Nucleus accumbens (tissue), 56 donors: ENCODE results near the gene WBP1L.
"Not testable (repeated sequence)": the region's sequence is repeated elsewhere in the genome, so short reads cannot be mapped to it uniquely, and the experiment has no call there.

Experiments
- DNase-seq, 56 donors: peaks; one replicate each; lab custom pipeline; 2025; lab: John Stamatoyannopoulos, UW

The WBP1L gene

GRCh38 chr10:102720775-102721301, 22.9 kb upstream of the WBP1L start:
- DNase-seq: no peak

GRCh38 chr10:102721954-102722353, 21.8 kb upstream of the WBP1L start:
- no peak for DNase-seq

- DNase-seq: no peak
Measured at GRCh38 chr10:102723989-102724388, 19.8 kb upstream of the WBP1L start.

GRCh38 chr10:102726274-102726673, 17.5 kb upstream of the WBP1L start:
- DNase-seq: peak in 3 of 56 donors; percentile 6 to 17 (median 13)

GRCh38 chr10:102727037-102727818, 16.5 kb upstream of the WBP1L start:
- peak in 1 of 56 donors; percentile 4 for DNase-seq

GRCh38 chr10:102729029-102730026, 14.4 kb upstream of the WBP1L start:
- peak in 53 of 56 donors; percentile 9 to 90 (median 66) for DNase-seq

- no peak for DNase-seq
Measured at GRCh38 chr10:102731222-102731800, 12.4 kb upstream of the WBP1L start.

GRCh38 chr10:102732661-102733060, 11.1 kb upstream of the WBP1L start:
- no peak for DNase-seq

- DNase-seq: no peak
Measured at GRCh38 chr10:102735065-102735562, 8.6 kb upstream of the WBP1L start.

GRCh38 chr10:102738692-102739121, 5.0 kb upstream of the WBP1L start:
- no peak for DNase-seq

- no peak for DNase-seq
Measured at GRCh38 chr10:102740229-102740628, 3.5 kb upstream of the WBP1L start.

GRCh38 chr10:102741726-102742237, 2.0 kb upstream of the WBP1L start:
- DNase-seq: no peak

GRCh38 chr10:102742313-102742712, 1.4 kb upstream of the WBP1L start:
- not testable (repeated sequence) for DNase-seq

GRCh38 chr10:102743078-102743587, 615 bp upstream of the WBP1L start:
- peak in 1 of 56 donors; percentile 37 for DNase-seq

GRCh38 chr10:102744374-102745051, 765 bp downstream of the WBP1L start:
- peak in 30 of 56 donors; percentile 3 to 52 (median 22) for DNase-seq

GRCh38 chr10:102745157-102745556, 1.4 kb downstream of the WBP1L start:
- no peak for DNase-seq

- DNase-seq: no peak
Measured at GRCh38 chr10:102752266-102752930, 8.7 kb downstream of the WBP1L start.

GRCh38 chr10:102752934-102753664, 9.4 kb downstream of the WBP1L start:
- DNase-seq: peak in 3 of 56 donors; percentile 3 to 8 (median 3)
